Endothelial cell of umbilical vein (primary cell): Measurements from ENCODE around the gene ABLIM2. TPM values are rescaled to one million over a fixed set of nuclear protein-coding genes. Genes with fewer than 3 reads are reported as not detected.

Experiments used
- BruUV-seq: library from RNA; stranded (reverse); fragments of 400-500 nt; replicated peaks from 2 replicates; lab custom pipeline; 2021; lab: Mats Ljungman, UMichigan
- CTCF ChIA-PET: fragments of 300-600, 350-600 bp; sonication (Branson Sonifier 250); formaldehyde crosslinking; loops from one replicate; lab custom pipeline; 2021; ENCODE audit warnings: antibody characterized with exemption, inconsistent platforms; lab: Charles Lee
- POLR2A ChIA-PET: fragments of 300-600, 350-600 bp; sonication (Branson Sonifier 250); formaldehyde crosslinking; loops from one replicate; lab custom pipeline; 2021; ENCODE audit warnings: antibody characterized with exemption, inconsistent platforms; lab: Charles Lee
- DNase-seq: peaks from one replicate; pipeline ENCODE4 v3.0.0-alpha.2; 2011; ENCODE audit warnings: low read depth, low spot score
- FAIRE-seq: peaks from 2 replicates; lab custom pipeline; 2011; peaks lifted over from hg19 to GRCh38; lab: Jason Lieb, UNC
- H2AFZ ChIP-seq: 2 replicates; pipeline ENCODE4 v1.6.0; 2012; ENCODE audit warnings: low read depth, low read length, control low read depth, inconsistent platforms
- H3K27ac ChIP-seq: 2 replicates; pipeline ENCODE4 v1.5.1; 2011; ENCODE audit warnings: low read depth, mild to moderate bottlenecking, control low read depth, low read length, moderate library complexity; ENCODE audit not compliant: insufficient read depth
- H3K27me3 ChIP-seq, 2 experiments: 2 replicates each; pipeline versions ENCODE4 v1.6.0 to v1.6.1; 2011; ENCODE audit warnings: low read length in 2 of 2, mixed read lengths in 1 of 2; ENCODE audit not compliant: control insufficient read depth in 2 of 2, insufficient read depth in 2 of 2
- H3K36me3 ChIP-seq, 2 experiments: 2 replicates in 1 of 2; 3 replicates in 1 of 2; pipeline ENCODE4 v1.5.1; 2011; ENCODE audit warnings: low read length in 2 of 2, mild to moderate bottlenecking in 1 of 2, moderate library complexity in 1 of 2; ENCODE audit not compliant: control insufficient read depth in 2 of 2, insufficient read depth in 2 of 2; ENCODE audit errors: extremely low read depth in 1 of 2
- H3K4me1 ChIP-seq: 3 replicates; pipeline ENCODE4 v1.5.1; 2011; ENCODE audit warnings: mild to moderate bottlenecking, low read length; ENCODE audit not compliant: control insufficient read depth, insufficient read depth; ENCODE audit errors: extremely low read depth
- H3K4me2 ChIP-seq: 2 replicates; pipeline ENCODE4 v1.6.1; 2011; ENCODE audit warnings: low read length, control low read depth, mixed read lengths; ENCODE audit not compliant: insufficient read depth
- H3K4me3 ChIP-seq, 3 experiments: fragments of 200-600 bp in 1 of 3; sonication (generic), shearing (Covaris generic) in 1 of 3; replicated peaks in 1 of 3; 2 replicates each; pipeline ENCODE4 v1.5.1; 2011 to 2016; ENCODE audit warnings: control low read depth in 3 of 3, low read length in 3 of 3, mild to moderate bottlenecking in 2 of 3, inconsistent platforms in 1 of 3, low read depth in 1 of 3, moderate library complexity in 1 of 3; ENCODE audit not compliant: insufficient read depth in 1 of 3
- H3K79me2 ChIP-seq: 2 replicates; pipeline ENCODE4 v1.6.0; 2012; ENCODE audit warnings: low read length, inconsistent platforms; ENCODE audit not compliant: control insufficient read depth, insufficient read depth
- H3K9ac ChIP-seq: replicated peaks from 2 replicates; pipeline ENCODE3; 2011; ENCODE audit warnings: low read length, control low read depth; ENCODE audit not compliant: insufficient read depth; ENCODE audit errors: extremely low read depth
- H3K9me1 ChIP-seq: replicated peaks from 3 replicates; pipeline ENCODE4 v1.6.0; 2011; ENCODE audit warnings: mild to moderate bottlenecking, low read length; ENCODE audit not compliant: control insufficient read depth, insufficient read depth; ENCODE audit errors: extremely low read depth
- H3K9me3 ChIP-seq: replicated peaks from 2 replicates; pipeline ENCODE4 v1.5.1; 2012; ENCODE audit warnings: low read length, inconsistent platforms; ENCODE audit not compliant: control insufficient read depth, insufficient read depth
- H4K20me1 ChIP-seq: replicated peaks from 2 replicates; pipeline ENCODE3; 2011; ENCODE audit warnings: mild to moderate bottlenecking, low read length; ENCODE audit not compliant: control insufficient read depth, insufficient read depth; ENCODE audit errors: extremely low read depth
- EZH2 ChIP-seq: IDR thresholded peaks from 2 replicates; pipeline ENCODE4 v1.6.1; 2012; ENCODE audit warnings: borderline replicate concordance, low read depth, mild to moderate bottlenecking, moderate library complexity, low read length, inconsistent platforms; ENCODE audit not compliant: severe bottlenecking
- FOS ChIP-seq: IDR thresholded peaks from 2 replicates; pipeline ENCODE4 v1.6.1; 2011; ENCODE audit warnings: mild to moderate bottlenecking, low read length, moderate library complexity, borderline replicate concordance; ENCODE audit not compliant: insufficient read depth
- GATA2 ChIP-seq: IDR thresholded peaks from 2 replicates; pipeline ENCODE4 v1.7.0; 2011; ENCODE audit warnings: low read depth, mild to moderate bottlenecking, moderate library complexity, mixed read lengths, low read length; ENCODE audit not compliant: insufficient read length, insufficient read depth
- JUN ChIP-seq: IDR thresholded peaks from 2 replicates; pipeline ENCODE4 v1.6.1; 2011; ENCODE audit warnings: borderline replicate concordance, low read depth; ENCODE audit not compliant: insufficient read length, insufficient read depth
- MYC ChIP-seq: IDR thresholded peaks from one replicate; pipeline ENCODE4 v1.6.1; 2011; ENCODE audit warnings: mild to moderate bottlenecking, low read depth, low read length
- POLR2A ChIP-seq: IDR thresholded peaks from 2 replicates; pipeline ENCODE4 v1.6.1; 2012; ENCODE audit warnings: low read depth, mild to moderate bottlenecking, control low read depth, low read length
- POLR2AphosphoS5 ChIP-seq: IDR thresholded peaks from 2 replicates; pipeline ENCODE4 v1.6.1; 2012; ENCODE audit warnings: low read depth, mild to moderate bottlenecking, control low read depth, low read length, moderate library complexity; ENCODE audit not compliant: insufficient read depth
- dilution Hi-C: fragments of 300-500 bp; cut with MboI; formaldehyde crosslinking; loops from one replicate; pipeline ENCODE4 v1.15.0; 2019; ENCODE audit warnings: low sequenced_read_pairs; ENCODE audit not compliant: extremely low pct_ligation_motif_present
- intact Hi-C: fragments of 100-400 bp; cut with micrococcal nuclease; formaldehyde crosslinking; loops from one replicate; pipeline ENCODE4 v1.10.0; 2022
- polyA plus RNA-seq, 4 experiments: library from polyadenylated mRNA; depleted of rRNA in 3 of 4; stranded (reverse) in 3 of 4; unstranded in 1 of 4; fragments of >200 nt; gene quantifications; 2 replicates each; pipeline versions ENCODE4 v1.2.1 to v1.2.3, GENCODE V29; 2011 to 2012; ENCODE audit warnings: missing spikeins in 1 of 4
- total RNA-seq: library from RNA; stranded (reverse); gene quantifications from 2 replicates; pipeline ENCODE4 v1.2.3, GENCODE V29; 2021
- TF ChIP-seq, protein P1 (sequence below), 2 donors: IDR thresholded peaks; 1 replicate in 1 of 2; 2 replicates in 1 of 2; pipeline ENCODE4 v1.5.1; 2011; ENCODE audit warnings: low read length in 2 of 2, mild to moderate bottlenecking in 2 of 2, moderate library complexity in 2 of 2, control low read depth in 1 of 2, inconsistent platforms in 1 of 2, low read depth in 1 of 2; ENCODE audit not compliant: insufficient read depth in 1 of 2; ENCODE audit errors: extremely low read depth in 1 of 2
- TF ChIP-seq, protein P2 (sequence below): IDR thresholded peaks from 2 replicates; pipeline ENCODE4 v1.6.1; 2011; ENCODE audit not compliant: insufficient read depth, insufficient read length

ABLIM2 gene
- total and polyA plus RNA-seq, 2 donors (not counting 3 experiments of a cell fraction or from before 2014, with no cell fraction given): 0.28 to 0.66 TPM

DNA sequence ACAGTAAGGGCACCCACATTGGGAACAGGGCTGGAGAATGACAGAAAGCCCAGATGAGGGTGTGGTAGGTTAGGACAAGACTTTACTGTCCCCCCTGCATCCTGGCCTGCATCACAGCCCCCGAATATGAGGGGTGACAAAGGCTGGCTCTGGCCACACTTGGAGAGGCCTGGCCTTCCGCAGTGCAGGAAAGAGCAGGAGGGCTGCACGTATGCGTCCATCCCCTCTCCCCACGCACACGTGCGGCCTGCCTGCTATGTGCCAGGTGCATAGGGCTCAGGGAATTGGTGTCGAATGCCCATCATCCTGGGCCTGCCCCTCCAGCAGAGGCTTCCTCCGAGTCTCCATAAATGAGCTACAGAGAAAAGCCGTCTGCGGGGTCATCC is 80.5 kb downstream of the ABLIM2 start:
- dilution Hi-C loops: no loop called here
- H3K27ac ChIP-seq: no peak overlapping the region
- H3K9ac ChIP-seq: no peak overlapping the region
- no peaks in the 10 kb centered on the region for H3K9me1 ChIP-seq
- H3K27me3 ChIP-seq: peaks cover 0 to 5% of the 10 kb centered on the region in 2 experiments
- peaks cover 7% of the 10 kb centered on the region for H3K4me1 ChIP-seq
- FAIRE-seq: no peak
- TF ChIP-seq EZH2 (no peak), POLR2A (no peak), MYC (no peak), JUN (no peak), GATA2 (no peak), FOS (no peak), POLR2AphosphoS5 (no peak)
- TF ChIP-seq, protein P1, sequence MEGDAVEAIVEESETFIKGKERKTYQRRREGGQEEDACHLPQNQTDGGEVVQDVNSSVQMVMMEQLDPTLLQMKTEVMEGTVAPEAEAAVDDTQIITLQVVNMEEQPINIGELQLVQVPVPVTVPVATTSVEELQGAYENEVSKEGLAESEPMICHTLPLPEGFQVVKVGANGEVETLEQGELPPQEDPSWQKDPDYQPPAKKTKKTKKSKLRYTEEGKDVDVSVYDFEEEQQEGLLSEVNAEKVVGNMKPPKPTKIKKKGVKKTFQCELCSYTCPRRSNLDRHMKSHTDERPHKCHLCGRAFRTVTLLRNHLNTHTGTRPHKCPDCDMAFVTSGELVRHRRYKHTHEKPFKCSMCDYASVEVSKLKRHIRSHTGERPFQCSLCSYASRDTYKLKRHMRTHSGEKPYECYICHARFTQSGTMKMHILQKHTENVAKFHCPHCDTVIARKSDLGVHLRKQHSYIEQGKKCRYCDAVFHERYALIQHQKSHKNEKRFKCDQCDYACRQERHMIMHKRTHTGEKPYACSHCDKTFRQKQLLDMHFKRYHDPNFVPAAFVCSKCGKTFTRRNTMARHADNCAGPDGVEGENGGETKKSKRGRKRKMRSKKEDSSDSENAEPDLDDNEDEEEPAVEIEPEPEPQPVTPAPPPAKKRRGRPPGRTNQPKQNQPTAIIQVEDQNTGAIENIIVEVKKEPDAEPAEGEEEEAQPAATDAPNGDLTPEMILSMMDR (IDR thresholded peaks at IDR 0.05; ENCODE audit: extremely low read depth in 1 of 2, insufficient read depth in 1 of 2, low read depth in 1 of 2, low read length in 2 of 2): no peak
- TF ChIP-seq, protein P2, sequence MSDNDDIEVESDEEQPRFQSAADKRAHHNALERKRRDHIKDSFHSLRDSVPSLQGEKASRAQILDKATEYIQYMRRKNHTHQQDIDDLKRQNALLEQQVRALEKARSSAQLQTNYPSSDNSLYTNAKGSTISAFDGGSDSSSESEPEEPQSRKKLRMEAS: no peak
- no peak overlapping the region for H3K4me2 ChIP-seq
- ChIA-PET CTCF (interaction anchor here (1.0 kb wide), 1 partner anchor 10 kb away, joined by 3 read pairs; no protein-coding TSS in a partner anchor), POLR2A (no interaction called here)
- DNase-seq: no peak
- no peaks in the 10 kb centered on the region for H4K20me1 ChIP-seq
- no peak overlapping the region for H2AFZ ChIP-seq
- intact Hi-C loops: no loop called here
- no peaks in the 10 kb centered on the region for H3K9me3 ChIP-seq
- no peak overlapping the region for H3K4me3 ChIP-seq
- H3K79me2 ChIP-seq: no peaks in the 10 kb centered on the region
- BruUV-seq: no TSS peak
- H3K36me3 ChIP-seq: no peaks in the 10 kb centered on the region
